Measurements from ENCODE around the gene RCBTB1.

GRCh38 chr13:49560270-49561061 lies 24.9 kb downstream of the RCBTB1 start:
- no peak for TF ChIP-seq CTCF (IDR thresholded peaks at IDR 0.05; ENCODE audit: low read depth, low read length, poor library complexity, severe bottlenecking)
- TF ChIP-seq EZH2phosphoT487 (IDR thresholded peaks at IDR 0.05; ENCODE audit: borderline replicate concordance, low read length): no peak
